H9 (cell line): Measurements from ENCODE around the gene MREG. TPM values are rescaled to one million over a fixed set of nuclear protein-coding genes. Genes with fewer than 3 reads are reported as not detected.

Experiments used
- DNase-seq: peaks from one replicate; pipeline ENCODE4 v3.0.0-alpha.2; 2017
- H2AFZ ChIP-seq: one replicate; pipeline ENCODE4 v1.6.1; 2013; ENCODE audit warnings: mild to moderate bottlenecking, low read length, control low read depth, moderate library complexity
- H2AK5ac ChIP-seq: 2 replicates; pipeline ENCODE4 v1.6.1; 2013; ENCODE audit warnings: low read length, control low read depth, mixed read lengths; ENCODE audit not compliant: insufficient read length
- H2BK120ac ChIP-seq: one replicate; pipeline ENCODE4 v1.6.1; 2013; ENCODE audit warnings: low read depth, mild to moderate bottlenecking, low read length, control low read depth, inconsistent platforms; ENCODE audit not compliant: poor library complexity, severe bottlenecking
- H2BK12ac ChIP-seq: 2 replicates; pipeline ENCODE4 v1.6.1; 2013; ENCODE audit warnings: low read length, control low read depth, mixed read lengths, low read depth; ENCODE audit not compliant: insufficient read length
- H2BK15ac ChIP-seq: 2 replicates; pipeline ENCODE4 v1.6.1; 2013; ENCODE audit warnings: low read depth, low read length, control low read depth
- H2BK20ac ChIP-seq: one replicate; pipeline ENCODE4 v1.6.1; 2013; ENCODE audit warnings: low read depth, mild to moderate bottlenecking, low read length, control low read depth, inconsistent platforms; ENCODE audit not compliant: poor library complexity, severe bottlenecking
- H2BK5ac ChIP-seq: 2 replicates; pipeline ENCODE4 v1.6.1; 2013; ENCODE audit warnings: low read length, control low read depth, mixed read lengths; ENCODE audit not compliant: insufficient read length
- H3K14ac ChIP-seq: 2 replicates; pipeline ENCODE4 v1.6.1; 2013; ENCODE audit warnings: low read length, control low read depth; ENCODE audit not compliant: insufficient read depth
- H3K18ac ChIP-seq: 2 replicates; pipeline ENCODE4 v1.6.1; 2013; ENCODE audit warnings: low read depth, mild to moderate bottlenecking, mixed read lengths, low read length, control low read depth; ENCODE audit not compliant: insufficient read length
- H3K23ac ChIP-seq: 2 replicates; pipeline ENCODE4 v1.6.1; 2013; ENCODE audit warnings: low read length, control low read depth, mixed read lengths, low read depth; ENCODE audit not compliant: insufficient read length
- H3K23me2 ChIP-seq: 2 replicates; pipeline ENCODE4 v1.6.1; 2013; ENCODE audit warnings: low read depth, mild to moderate bottlenecking, mixed read lengths, low read length, control low read depth; ENCODE audit not compliant: insufficient read length, poor library complexity, severe bottlenecking
- H3K27ac ChIP-seq: 2 replicates; pipeline ENCODE4 v1.5.1; 2013; ENCODE audit warnings: low read length, control low read depth, mixed read lengths, low read depth; ENCODE audit not compliant: insufficient read length
- H3K27me3 ChIP-seq: 2 replicates; pipeline ENCODE4 v1.6.1; 2013; ENCODE audit warnings: low read length, control low read depth, inconsistent platforms; ENCODE audit not compliant: insufficient read depth
- H3K4ac ChIP-seq: 2 replicates; pipeline ENCODE4 v1.6.1; 2013; ENCODE audit warnings: low read depth, mild to moderate bottlenecking, control low read depth, inconsistent platforms, low read length, moderate library complexity
- H3K4me1 ChIP-seq: 2 replicates; pipeline ENCODE4 v1.6.1; 2013; ENCODE audit warnings: low read length, control low read depth, inconsistent platforms; ENCODE audit not compliant: insufficient read depth
- H3K4me2 ChIP-seq: 2 replicates; pipeline ENCODE4 v1.6.1; 2013; ENCODE audit warnings: low read length, control low read depth, mixed read lengths; ENCODE audit not compliant: insufficient read length, insufficient read depth
- H3K56ac ChIP-seq: 2 replicates; pipeline ENCODE4 v1.6.1; 2013; ENCODE audit warnings: low read depth, mild to moderate bottlenecking, mixed read lengths, low read length, control low read depth; ENCODE audit not compliant: insufficient read length
- H3K79me1 ChIP-seq: 2 replicates; pipeline ENCODE4 v1.6.1; 2013; ENCODE audit warnings: low read depth, mild to moderate bottlenecking, moderate library complexity, low read length, control low read depth, inconsistent platforms; ENCODE audit not compliant: insufficient read depth, poor library complexity, severe bottlenecking
- H3K79me2 ChIP-seq: 2 replicates; pipeline ENCODE4 v1.6.1; 2013; ENCODE audit warnings: low read length, control low read depth, inconsistent platforms; ENCODE audit not compliant: insufficient read depth
- H3K9ac ChIP-seq: 2 replicates; pipeline ENCODE4 v1.6.1; 2013; ENCODE audit warnings: low read length, control low read depth, mixed read lengths; ENCODE audit not compliant: insufficient read length; ENCODE audit errors: extremely low read depth
- H3K9me3 ChIP-seq: one replicate; pipeline ENCODE4 v1.6.1; 2013; ENCODE audit warnings: low read depth, low read length, inconsistent platforms; ENCODE audit not compliant: control insufficient read depth
- H3T11ph ChIP-seq: one replicate; pipeline ENCODE4 v1.6.1; 2013; ENCODE audit warnings: mild to moderate bottlenecking, low read length, control low read depth, inconsistent platforms
- H4K20me1 ChIP-seq: one replicate; pipeline ENCODE4 v1.6.1; 2013; ENCODE audit not compliant: control insufficient read depth, insufficient read length, insufficient read depth
- H4K5ac ChIP-seq: 2 replicates; pipeline ENCODE4 v1.6.1; 2013; ENCODE audit warnings: low read depth, mild to moderate bottlenecking, mixed read lengths, low read length, control low read depth; ENCODE audit not compliant: insufficient read length
- H4K8ac ChIP-seq: replicated peaks from 2 replicates; pipeline ENCODE4 v1.6.1; 2013; ENCODE audit warnings: low read length, control low read depth, mixed read lengths, low read depth; ENCODE audit not compliant: insufficient read length
- H4K91ac ChIP-seq: 2 replicates; pipeline ENCODE4 v1.6.1; 2013; ENCODE audit warnings: low read depth, mild to moderate bottlenecking, moderate library complexity, mixed read lengths, low read length, control low read depth; ENCODE audit not compliant: insufficient read length
- H3K27ac Mint-ChIP-seq, 3 experiments: 2 replicates in 2 of 3; 3 replicates in 1 of 3; pipeline ENCODE4 v1.8.0; 2020 to 2021; ENCODE audit warnings: mixed read lengths in 3 of 3, mild to moderate bottlenecking in 1 of 3, moderate library complexity in 1 of 3
- H3K27me3 Mint-ChIP-seq: 2 replicates; pipeline ENCODE4 v1.8.0; 2021; ENCODE audit warnings: low read depth, mild to moderate bottlenecking, moderate library complexity, mixed read lengths
- H3K36me3 Mint-ChIP-seq, 3 experiments: 2 replicates in 2 of 3; 3 replicates in 1 of 3; pipeline ENCODE4 v1.8.0; 2020 to 2021; ENCODE audit warnings: low read depth in 3 of 3, mixed read lengths in 3 of 3; ENCODE audit not compliant: insufficient read depth in 1 of 3
- H3K4me1 Mint-ChIP-seq, 2 experiments: 2 replicates each; pipeline ENCODE4 v1.8.0; 2020; ENCODE audit warnings: mixed read lengths in 2 of 2
- H3K4me3 Mint-ChIP-seq, 2 experiments: 2 replicates in 1 of 2; 3 replicates in 1 of 2; pipeline ENCODE4 v1.8.0; 2020 to 2021; ENCODE audit warnings: mild to moderate bottlenecking in 2 of 2, mixed read lengths in 2 of 2, moderate library complexity in 1 of 2
- H3K9me3 Mint-ChIP-seq, 2 experiments: 2 replicates in 1 of 2; 3 replicates in 1 of 2; pipeline ENCODE4 v1.8.0; 2020; ENCODE audit warnings: mild to moderate bottlenecking in 2 of 2, mixed read lengths in 2 of 2, moderate library complexity in 1 of 2
- CTCF ChIP-seq: fragments of 200-600 bp; sonication (generic); conservative IDR thresholded peaks from 3 replicates; pipeline ENCODE4 v1.8.0; 2021; ENCODE audit warnings: antibody characterized with exemption, mild to moderate bottlenecking
- whole genome bisulfite sequencing: extraction: QIAGEN DNeasy Blood & Tissue Kit; methylation state at CpG from one replicate; pipeline ENCODE4 v1.1.7; 2013; ENCODE audit warnings: missing lambda C conversion rate, low lambda C conversion rate, mixed read lengths; ENCODE audit not compliant: insufficient read length; ENCODE audit errors: extremely low coverage; 5-methylcytosine and 5-hydroxymethylcytosine counted together
- total RNA-seq: library from RNA; stranded (reverse); gene quantifications from 2 replicates; pipeline ENCODE4 v1.2.1, GENCODE V29; 2021

The MREG gene
- total RNA-seq, 1 experiment from 2014 or later: 21.8 TPM

- H2BK5ac ChIP-seq: no peak overlapping the region
- no peak overlapping the region for H3K27ac ChIP-seq
- Mint-ChIP-seq H3K9me3 (no peaks in the 10 kb centered on the region), H3K36me3 (peaks cover 0 to 2% (median 0%) of the 10 kb centered on the region in 3 experiments; a peak in 2 of 7 replicates), H3K4me3 (no peak overlapping the region), H3K27ac (no peak overlapping the region), H3K4me1 (peaks cover 10 to 18% of the 10 kb centered on the region in 2 experiments), H3K27me3 (no peaks in the 10 kb centered on the region)
- no peak overlapping the region for H3K18ac ChIP-seq
- H3K79me2 ChIP-seq: peaks cover 8% of the 10 kb centered on the region; the same call in 1 of the 2 replicates
- no peak overlapping the region for H2AFZ ChIP-seq
- H3K4me2 ChIP-seq: no peak overlapping the region
- H3K4ac ChIP-seq: no peak overlapping the region
- no peak for DNase-seq
- H4K8ac ChIP-seq: no peak overlapping the region
- H3K9me3 ChIP-seq: no peaks in the 10 kb centered on the region
- no peaks in the 10 kb centered on the region for H3K27me3 ChIP-seq
- no peak overlapping the region for H3K9ac ChIP-seq
- no peak overlapping the region for H2AK5ac ChIP-seq
- no peak overlapping the region for H4K5ac ChIP-seq
- H3K79me1 ChIP-seq: no peaks in the 10 kb centered on the region
- H3T11ph ChIP-seq: no peak overlapping the region
- no peak overlapping the region for H2BK120ac ChIP-seq
- no peak overlapping the region for H4K91ac ChIP-seq
- H3K23me2 ChIP-seq: peaks cover 6% of the 10 kb centered on the region
- H3K56ac ChIP-seq: no peak overlapping the region
- H2BK20ac ChIP-seq: no peak overlapping the region
- no peak for TF ChIP-seq CTCF
- no peaks in the 10 kb centered on the region for H3K4me1 ChIP-seq
- no peaks in the 10 kb centered on the region for H4K20me1 ChIP-seq
- no CpG with 5 or more reads among the region's 1 CpG for WGBS
- H3K14ac ChIP-seq: no peak overlapping the region
- no peak overlapping the region for H3K23ac ChIP-seq
- no peak overlapping the region for H2BK15ac ChIP-seq
- no peak overlapping the region for H2BK12ac ChIP-seq
Observed at GRCh38 chr2:216016581-216016980, 3.2 kb upstream of the MREG start.
